Upper lobe of left lung (tissue), 4 donors: Measurements from ENCODE around the gene SAMD8.

Source experiments
- CTCF ChIP-seq, 6 experiments: fragments of 450-650 bp in 4 of 6; fragments of 200-600 bp in 2 of 6; sonication (generic) in 2 of 6; IDR thresholded peaks; one replicate each; pipeline ENCODE4 v1.5.1; 2016 to 2019; ENCODE audit warnings: antibody characterized with exemption in 6 of 6
- EP300 ChIP-seq, 4 donors: sonication (generic); formaldehyde crosslinking; IDR thresholded peaks; one replicate each; pipeline ENCODE4 v1.5.1; 2017; ENCODE audit warnings: antibody characterized with exemption in 4 of 4, control low read depth in 2 of 4
- POLR2A ChIP-seq, 4 donors: fragments of 450-650 bp; IDR thresholded peaks; one replicate each; pipeline ENCODE4 v1.5.1; 2016 to 2017; ENCODE audit warnings: antibody characterized with exemption in 4 of 4, mild to moderate bottlenecking in 2 of 4
- POLR2AphosphoS5 ChIP-seq, 2 donors: sonication (generic); formaldehyde crosslinking; IDR thresholded peaks; one replicate each; pipeline ENCODE4 v1.5.1; 2017; ENCODE audit warnings: antibody characterized with exemption in 2 of 2

- TF ChIP-seq POLR2AphosphoS5 (IDR thresholded peaks at IDR 0.05) (no peak), EP300 (IDR thresholded peaks at IDR 0.05) (no peak), POLR2A (IDR thresholded peaks at IDR 0.05) (no peak), CTCF (IDR thresholded peaks at IDR 0.05) (no peak)
These were observed 39.2 kb downstream of the SAMD8 start for GRCh38 chr10:75150656-75151055.
